ENCODE measurements around the gene SOBP. TPM values are rescaled to one million over a fixed set of nuclear protein-coding genes. Genes with fewer than 3 reads are reported as not detected.

SOBP gene
- total RNA-seq, 1 donor from 2014 or later = 5.4 TPM

GRCh38 chr6:107629548-107630129 lies 139.7 kb downstream of the SOBP start:
- TF ChIP-seq CTCF (IDR thresholded peaks at IDR 0.05) = no peak
- no peaks in the 10 kb centered on the region for H3K9me3 ChIP-seq
- DNase-seq (ENCODE audit: low spot score in 2 of 2) = no peak
- no peaks in the 10 kb centered on the region for H3K27me3 ChIP-seq
- no peak overlapping the region for H3K4me3 ChIP-seq
- intact Hi-C loops (cut with DNase I) = no loop called here
- H3K27ac ChIP-seq = peak overlapping the region in 1 of 2 donors; percentile 50
- no peaks in the 10 kb centered on the region for H3K36me3 ChIP-seq
- H3K4me1 ChIP-seq = peaks cover 5 to 13% of the 10 kb centered on the region in 2 donors

- peaks cover 5 to 13% of the 10 kb centered on the region in 2 donors for H3K4me1 ChIP-seq
- intact Hi-C loops (cut with DNase I) = no loop called here
- DNase-seq (ENCODE audit: low spot score in 2 of 2) = no peak
- H3K27me3 ChIP-seq = no peaks in the 10 kb centered on the region
- no peaks in the 10 kb centered on the region for H3K9me3 ChIP-seq
- no peak overlapping the region for H3K4me3 ChIP-seq
- H3K27ac ChIP-seq = no peak overlapping the region
- no peaks in the 10 kb centered on the region for H3K36me3 ChIP-seq
- TF ChIP-seq CTCF (IDR thresholded peaks at IDR 0.05) = no peak
These were observed 140.5 kb downstream of the SOBP start for GRCh38 chr6:107630348-107630977.

GRCh38 chr6:107632381-107633136 lies 142.6 kb downstream of the SOBP start:
- Histone ChIP-seq H3K9me3 (no peaks in the 10 kb centered on the region), H3K27me3 (no peaks in the 10 kb centered on the region), H3K4me3 (no peak overlapping the region), H3K4me1 (peaks cover 5 to 13% of the 10 kb centered on the region in 2 donors), H3K36me3 (no peaks in the 10 kb centered on the region), H3K27ac (no peak overlapping the region)
- DNase-seq (ENCODE audit: low spot score in 2 of 2) = no peak
- TF ChIP-seq CTCF (IDR thresholded peaks at IDR 0.05) = no peak
- intact Hi-C loops (cut with DNase I) = no loop called here

GRCh38 chr6:107633680-107634323 lies 143.9 kb downstream of the SOBP start:
- Histone ChIP-seq H3K4me3 (peak overlapping the region in 1 of 2 donors; percentile 58), H3K27me3 (no peaks in the 10 kb centered on the region)
- intact Hi-C loops (cut with DNase I) = no loop called here

More at GRCh38 chr6:107633680-107634323, 143.9 kb downstream of the SOBP start:
- Histone ChIP-seq H3K27ac (no peak overlapping the region), H3K36me3 (no peaks in the 10 kb centered on the region), H3K9me3 (no peaks in the 10 kb centered on the region), H3K4me1 (peaks cover 2 to 10% of the 10 kb centered on the region in 2 donors)
- no peak for TF ChIP-seq CTCF (IDR thresholded peaks at IDR 0.05)
- DNase-seq (ENCODE audit: low spot score in 2 of 2) = no peak

Measured in ascending aorta (tissue), 2 donors.